ENCODE results near the gene PLAU. TPM values are rescaled to one million over a fixed set of nuclear protein-coding genes. Genes with fewer than 3 reads are reported as not detected.

Gene PLAU
- total and polyA plus RNA-seq, 9 of the 15 experiments (the other 6 are each of a cell fraction or from before 2014, with no cell fraction given) = 2.1 to 16.9 (median 3.3) TPM

DNA sequence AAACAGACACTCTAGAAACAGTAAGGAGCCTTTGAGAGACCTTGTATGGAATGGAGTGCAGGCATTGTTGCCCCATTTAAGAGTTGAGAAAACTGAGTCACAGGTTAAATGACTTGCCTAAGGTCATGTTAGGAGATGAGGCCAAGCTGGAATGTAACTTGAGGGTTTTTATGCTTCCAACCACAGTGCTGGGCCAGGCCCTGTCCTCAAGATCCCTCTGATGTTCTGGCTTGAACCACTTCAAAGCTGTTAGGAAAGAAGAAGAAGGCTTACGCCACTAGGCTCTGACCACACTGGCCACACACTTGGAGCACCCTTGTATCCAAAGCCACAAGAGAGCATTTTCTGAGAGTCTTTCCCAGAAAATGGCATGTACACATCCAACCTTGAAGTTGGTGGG, 42.7 kb downstream of the PLAU start (continued):
- TF ChIP-seq MCM7 (IDR thresholded peaks at IDR 0.05) = no peak
- TF ChIP-seq DIDO1 (tag; IDR thresholded peaks at IDR 0.05; ENCODE audit: low read depth) = no peak
- peak; percentile 78 for TF ChIP-seq ZNF121 (CRISPR knock-in tag; conservative IDR thresholded peaks at IDR 0.05)
- no peak for TF ChIP-seq GABPB1 (CRISPR knock-in tag; IDR thresholded peaks at IDR 0.05)
- TF ChIP-seq, protein P1, sequence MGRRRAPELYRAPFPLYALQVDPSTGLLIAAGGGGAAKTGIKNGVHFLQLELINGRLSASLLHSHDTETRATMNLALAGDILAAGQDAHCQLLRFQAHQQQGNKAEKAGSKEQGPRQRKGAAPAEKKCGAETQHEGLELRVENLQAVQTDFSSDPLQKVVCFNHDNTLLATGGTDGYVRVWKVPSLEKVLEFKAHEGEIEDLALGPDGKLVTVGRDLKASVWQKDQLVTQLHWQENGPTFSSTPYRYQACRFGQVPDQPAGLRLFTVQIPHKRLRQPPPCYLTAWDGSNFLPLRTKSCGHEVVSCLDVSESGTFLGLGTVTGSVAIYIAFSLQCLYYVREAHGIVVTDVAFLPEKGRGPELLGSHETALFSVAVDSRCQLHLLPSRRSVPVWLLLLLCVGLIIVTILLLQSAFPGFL (CRISPR knock-in tag; IDR thresholded peaks at IDR 0.05) = no peak
- no peak for TF ChIP-seq FOXP1 (CRISPR knock-in tag; IDR thresholded peaks at IDR 0.05)
- no peak for TF ChIP-seq ZZZ3 (IDR thresholded peaks at IDR 0.05)
- TF ChIP-seq SMC3 (conservative IDR thresholded peaks at IDR 0.05; ENCODE audit: insufficient read depth, low read depth, low read length) = no peak
- TF ChIP-seq, protein P2, sequence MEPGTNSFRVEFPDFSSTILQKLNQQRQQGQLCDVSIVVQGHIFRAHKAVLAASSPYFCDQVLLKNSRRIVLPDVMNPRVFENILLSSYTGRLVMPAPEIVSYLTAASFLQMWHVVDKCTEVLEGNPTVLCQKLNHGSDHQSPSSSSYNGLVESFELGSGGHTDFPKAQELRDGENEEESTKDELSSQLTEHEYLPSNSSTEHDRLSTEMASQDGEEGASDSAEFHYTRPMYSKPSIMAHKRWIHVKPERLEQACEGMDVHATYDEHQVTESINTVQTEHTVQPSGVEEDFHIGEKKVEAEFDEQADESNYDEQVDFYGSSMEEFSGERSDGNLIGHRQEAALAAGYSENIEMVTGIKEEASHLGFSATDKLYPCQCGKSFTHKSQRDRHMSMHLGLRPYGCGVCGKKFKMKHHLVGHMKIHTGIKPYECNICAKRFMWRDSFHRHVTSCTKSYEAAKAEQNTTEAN (CRISPR knock-in tag; IDR thresholded peaks at IDR 0.05) = no peak
- TF ChIP-seq, protein P3, sequence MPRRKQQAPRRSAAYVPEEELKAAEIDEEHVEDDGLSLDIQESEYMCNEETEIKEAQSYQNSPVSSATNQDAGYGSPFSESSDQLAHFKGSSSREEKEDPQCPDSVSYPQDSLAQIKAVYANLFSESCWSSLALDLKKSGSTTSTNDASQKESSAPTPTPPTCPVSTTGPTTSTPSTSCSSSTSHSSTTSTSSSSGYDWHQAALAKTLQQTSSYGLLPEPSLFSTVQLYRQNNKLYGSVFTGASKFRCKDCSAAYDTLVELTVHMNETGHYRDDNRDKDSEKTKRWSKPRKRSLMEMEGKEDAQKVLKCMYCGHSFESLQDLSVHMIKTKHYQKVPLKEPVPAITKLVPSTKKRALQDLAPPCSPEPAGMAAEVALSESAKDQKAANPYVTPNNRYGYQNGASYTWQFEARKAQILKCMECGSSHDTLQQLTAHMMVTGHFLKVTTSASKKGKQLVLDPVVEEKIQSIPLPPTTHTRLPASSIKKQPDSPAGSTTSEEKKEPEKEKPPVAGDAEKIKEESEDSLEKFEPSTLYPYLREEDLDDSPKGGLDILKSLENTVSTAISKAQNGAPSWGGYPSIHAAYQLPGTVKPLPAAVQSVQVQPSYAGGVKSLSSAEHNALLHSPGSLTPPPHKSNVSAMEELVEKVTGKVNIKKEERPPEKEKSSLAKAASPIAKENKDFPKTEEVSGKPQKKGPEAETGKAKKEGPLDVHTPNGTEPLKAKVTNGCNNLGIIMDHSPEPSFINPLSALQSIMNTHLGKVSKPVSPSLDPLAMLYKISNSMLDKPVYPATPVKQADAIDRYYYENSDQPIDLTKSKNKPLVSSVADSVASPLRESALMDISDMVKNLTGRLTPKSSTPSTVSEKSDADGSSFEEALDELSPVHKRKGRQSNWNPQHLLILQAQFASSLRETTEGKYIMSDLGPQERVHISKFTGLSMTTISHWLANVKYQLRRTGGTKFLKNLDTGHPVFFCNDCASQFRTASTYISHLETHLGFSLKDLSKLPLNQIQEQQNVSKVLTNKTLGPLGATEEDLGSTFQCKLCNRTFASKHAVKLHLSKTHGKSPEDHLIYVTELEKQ (CRISPR knock-in tag; IDR thresholded peaks at IDR 0.05) = no peak
- no peak for TF ChIP-seq NFIC (IDR thresholded peaks at IDR 0.05)
- TF ChIP-seq ZNF263 (CRISPR knock-in tag; IDR thresholded peaks at IDR 0.05; ENCODE audit: borderline replicate concordance) = no peak
- TF ChIP-seq ZNF140 (CRISPR knock-in tag; IDR thresholded peaks at IDR 0.05) = no peak
- 0 out of 4 replicates have a peak, but pooled peaks of 1 of the 2 experiments have one; percentile 40 for TF ChIP-seq HDAC1 (IDR thresholded peaks at IDR 0.05)
- no peak for TF ChIP-seq KDM5B (IDR thresholded peaks at IDR 0.05; ENCODE audit: insufficient replicate concordance, low read depth, low read length)
- no peak for TF ChIP-seq ZNF253 (CRISPR knock-in tag; conservative IDR thresholded peaks at IDR 0.05)
- no peak for TF ChIP-seq NR3C1 (CRISPR knock-in tag; IDR thresholded peaks at IDR 0.05)
- TF ChIP-seq ESRRB (CRISPR knock-in tag; IDR thresholded peaks at IDR 0.05; ENCODE audit: borderline replicate concordance) = no peak
- TF ChIP-seq, protein P4, sequence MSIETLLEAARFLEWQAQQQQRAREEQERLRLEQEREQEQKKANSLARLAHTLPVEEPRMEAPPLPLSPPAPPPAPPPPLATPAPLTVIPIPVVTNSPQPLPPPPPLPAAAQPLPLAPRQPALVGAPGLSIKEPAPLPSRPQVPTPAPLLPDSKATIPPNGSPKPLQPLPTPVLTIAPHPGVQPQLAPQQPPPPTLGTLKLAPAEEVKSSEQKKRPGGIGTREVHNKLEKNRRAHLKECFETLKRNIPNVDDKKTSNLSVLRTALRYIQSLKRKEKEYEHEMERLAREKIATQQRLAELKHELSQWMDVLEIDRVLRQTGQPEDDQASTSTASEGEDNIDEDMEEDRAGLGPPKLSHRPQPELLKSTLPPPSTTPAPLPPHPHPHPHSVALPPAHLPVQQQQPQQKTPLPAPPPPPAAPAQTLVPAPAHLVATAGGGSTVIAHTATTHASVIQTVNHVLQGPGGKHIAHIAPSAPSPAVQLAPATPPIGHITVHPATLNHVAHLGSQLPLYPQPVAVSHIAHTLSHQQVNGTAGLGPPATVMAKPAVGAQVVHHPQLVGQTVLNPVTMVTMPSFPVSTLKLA (conservative IDR thresholded peaks at IDR 0.05) = no peak
- TF ChIP-seq RBM25 (IDR thresholded peaks at IDR 0.05; ENCODE audit: low read depth, low read length, severe bottlenecking) = peak; percentile 88
- no peak for TF ChIP-seq WHSC1 (IDR thresholded peaks at IDR 0.05; ENCODE audit: low read length)
- TF ChIP-seq SRSF7 (optimal IDR thresholded peaks at IDR 0.05; ENCODE audit: low read depth, low read length) = no peak
- TF ChIP-seq MCM2 (IDR thresholded peaks at IDR 0.05; ENCODE audit: low read depth) = no peak

All from K562 (cell line).